Activated CD8-positive, alpha-beta memory T cell treated with anti-CD3 and anti-CD28 coated beads, Interleukin-2, amount 50 U/mL, for 4 hours (primary cell): ENCODE results near the gene CEPT1.
A peak's percentile ranks its signal among the peaks of the same experiment; 100 is the strongest.

Source experiments
- DNase-seq: peaks from one replicate; pipeline ENCODE4 v3.0.0-alpha.2; 2020

CEPT1 gene

GRCh38 chr1:111193712-111194480, 53.9 kb downstream of the CEPT1 start:
- DNase-seq, result no peak

- DNase-seq, result no peak
These were observed 55.1 kb downstream of the CEPT1 start for GRCh38 chr1:111195002-111195684.

GRCh38 chr1:111196213-111196612, 56.2 kb downstream of the CEPT1 start:
- no peak for DNase-seq

GRCh38 chr1:111197598-111198284, 57.7 kb downstream of the CEPT1 start:
- DNase-seq, result peak; percentile 57

- no peak for DNase-seq
These were observed 58.8 kb downstream of the CEPT1 start for GRCh38 chr1:111198836-111199235.

GRCh38 chr1:111199329-111199728, 59.3 kb downstream of the CEPT1 start:
- DNase-seq, result no peak

- peak; percentile 64 for DNase-seq
These were observed 60.1 kb downstream of the CEPT1 start, which contains the start of gene DENND2D for GRCh38 chr1:111199881-111200801. Gene DENND2D (minus strand): TSS chr1:111200646. CDS start chr1:111200459, 187 bp downstream.

- no peak for DNase-seq
These were observed 60.8 kb downstream of the CEPT1 start for GRCh38 chr1:111200802-111201161.

- DNase-seq, result no peak
These were observed 61.5 kb downstream of the CEPT1 start for GRCh38 chr1:111201275-111202090.

- DNase-seq, result no peak
These were observed 62.3 kb downstream of the CEPT1 start for GRCh38 chr1:111202366-111202706.

GRCh38 chr1:111202707-111203623, 62.9 kb downstream of the CEPT1 start:
- no peak for DNase-seq

GRCh38 chr1:111203681-111204200, 63.7 kb downstream of the CEPT1 start:
- peak; percentile 76 for DNase-seq

- DNase-seq, result peak; percentile 75
These were observed 64.4 kb downstream of the CEPT1 start for GRCh38 chr1:111204201-111204982.

- no peak for DNase-seq
These were observed 65.1 kb downstream of the CEPT1 start for GRCh38 chr1:111204983-111205713.

GRCh38 chr1:111205714-111206050, 65.7 kb downstream of the CEPT1 start:
- DNase-seq, result no peak

- DNase-seq, result no peak
These were observed 68.9 kb downstream of the CEPT1 start for GRCh38 chr1:111208921-111209320.

- no peak for DNase-seq
These were observed 69.6 kb downstream of the CEPT1 start for GRCh38 chr1:111209622-111210021.

GRCh38 chr1:111211921-111212320, 71.9 kb downstream of the CEPT1 start:
- DNase-seq, result no peak
